ENCODE measurements around the gene EXOC1L.
"Not testable (repeated sequence)": the region's sequence is repeated elsewhere in the genome, so short reads cannot be mapped to it uniquely, and the experiment has no call there.

EXOC1L gene

GRCh38 chr4:55838356-55838755, 18.8 kb downstream of the EXOC1L start:
- DNase-seq = no peak

- no peak for DNase-seq
Observed at GRCh38 chr4:55838952-55839351, 19.4 kb downstream of the EXOC1L start.

GRCh38 chr4:55840956-55841355, 21.4 kb downstream of the EXOC1L start:
- no peak for DNase-seq

GRCh38 chr4:55841373-55842239, 22.0 kb downstream of the EXOC1L start:
- not testable (repeated sequence) for DNase-seq

- DNase-seq = not testable (repeated sequence)
Observed at GRCh38 chr4:55842312-55842711, 22.7 kb downstream of the EXOC1L start.

- DNase-seq = no peak
Observed at GRCh38 chr4:55849724-55850123, 30.1 kb downstream of the EXOC1L start.

- DNase-seq = no peak
Observed at GRCh38 chr4:55851885-55852284, 32.3 kb downstream of the EXOC1L start.

- DNase-seq = peak; percentile 66 to 99 (median 94)
Observed at GRCh38 chr4:55853484-55854046, 34.0 kb downstream of the EXOC1L start, which contains the start of gene EXOC1. Gene EXOC1 (plus strand): TSS chr4:55853648. CDS start chr4:55858324, 4,676 bp downstream.

- DNase-seq = peak in 1 of 56 donors; percentile 27
Observed at GRCh38 chr4:55854129-55854528, 34.5 kb downstream of the EXOC1L start.

- DNase-seq = no peak
Observed at GRCh38 chr4:55857586-55857985, 38.0 kb downstream of the EXOC1L start.

- no peak for DNase-seq
Observed at GRCh38 chr4:55859711-55860110, 40.1 kb downstream of the EXOC1L start.

- no peak for DNase-seq
Observed at GRCh38 chr4:55864577-55865223, 45.1 kb downstream of the EXOC1L start.

- no peak for DNase-seq
Observed at GRCh38 chr4:55865228-55865806, 45.7 kb downstream of the EXOC1L start.

- no peak for DNase-seq
Observed at GRCh38 chr4:55866290-55866907, 46.8 kb downstream of the EXOC1L start.

- peak in 5 of 56 donors; percentile 1 to 18 (median 3) for DNase-seq
Observed at GRCh38 chr4:55866973-55867574, 47.5 kb downstream of the EXOC1L start.

GRCh38 chr4:55868581-55869090, 49.0 kb downstream of the EXOC1L start:
- no peak for DNase-seq

- no peak for DNase-seq
Observed at GRCh38 chr4:55871299-55871800, 51.8 kb downstream of the EXOC1L start.

- no peak for DNase-seq
Observed at GRCh38 chr4:55874831-55875230, 55.2 kb downstream of the EXOC1L start.

GRCh38 chr4:55876387-55876786, 56.8 kb downstream of the EXOC1L start:
- DNase-seq = no peak

- DNase-seq = no peak
Observed at GRCh38 chr4:55879224-55879623, 59.6 kb downstream of the EXOC1L start.
